HCT116 (cell line): Measurements from ENCODE around the gene TUBA3D. TPM values are rescaled to one million over a fixed set of nuclear protein-coding genes. Genes with fewer than 3 reads are reported as not detected.
"Not testable (repeated sequence)": the region's sequence is repeated elsewhere in the genome, so short reads cannot be mapped to it uniquely, and the experiment has no call there.

Source experiments
- ATAC-seq: fragments of 200-7000 bp; cut with Tn5 transposase; 2 replicates; pipeline ENCODE4 v1.9.1; 2020; ENCODE audit warnings: mild to moderate bottlenecking, moderate library complexity
- BruUV-seq: library from RNA; stranded (reverse); fragments of 400-500 nt; replicated peaks from 2 replicates; lab custom pipeline; 2021; lab: Mats Ljungman, UMichigan
- CTCF ChIA-PET: fragments of 300-600 bp; sonication (Branson Sonifier 250); formaldehyde crosslinking; loops from one replicate; lab custom pipeline; 2021; ENCODE audit warnings: antibody characterized with exemption; lab: Charles Lee
- POLR2A ChIA-PET: fragments of 300-600, 350-600 bp; sonication (Branson Sonifier 250); formaldehyde crosslinking; loops from one replicate; lab custom pipeline; 2021; ENCODE audit warnings: antibody characterized with exemption; lab: Charles Lee
- RAD21 ChIA-PET, 2 experiments: fragments of 300-600 bp; sonication (Branson Sonifier 250); formaldehyde crosslinking; loops; one replicate each; lab custom pipeline; 2023; ENCODE audit warnings: low total read pairs in 2 of 2; ENCODE audit not compliant: uncharacterized antibody in 2 of 2, unreplicated experiment in 2 of 2, low non-redundant PET in 1 of 2; lab: Charles Lee
- DNase-seq: peaks from one replicate; pipeline ENCODE4 v3.0.0-alpha.2; 2010; ENCODE audit warnings: low read depth, low spot score
- H2AFZ ChIP-seq: fragments of 200-600 bp; shearing (Covaris generic), sonication (generic); 2 replicates; pipeline ENCODE4 v1.6.1; 2017; ENCODE audit warnings: low read depth, mixed run types, mixed read lengths, antibody characterized with exemption, low read length; ENCODE audit not compliant: poor library complexity, severe bottlenecking
- H3K27ac ChIP-seq: 2 replicates; pipeline ENCODE4 v1.5.1; 2012; ENCODE audit warnings: low read depth, low read length
- H3K27me3 ChIP-seq: fragments of 200-600 bp; sonication (generic); 2 replicates; pipeline ENCODE4 v1.6.1; 2016; ENCODE audit warnings: mixed run types, low read length, mixed read lengths; ENCODE audit not compliant: insufficient read depth
- H3K36me3 ChIP-seq, 2 experiments: fragments of 200-500 bp in 1 of 2; fragments of 200-600 bp in 1 of 2; sonication (Bioruptor generic) in 1 of 2; sonication (generic) in 1 of 2; 2 replicates each; pipeline versions ENCODE4 v1.5.1 to v1.6.1; 2014 to 2016; ENCODE audit warnings: low read length in 2 of 2, inconsistent platforms in 1 of 2, mixed read lengths in 1 of 2, mixed run types in 1 of 2; ENCODE audit not compliant: insufficient read depth in 2 of 2, control insufficient read depth in 1 of 2
- H3K4me1 ChIP-seq, 2 experiments: fragments of 200-600 bp in 1 of 2; sonication (generic) in 1 of 2; 2 replicates each; pipeline versions ENCODE4 v1.5.1 to v1.6.1; 2012 to 2017; ENCODE audit warnings: low read length in 2 of 2, inconsistent platforms in 1 of 2, mild to moderate bottlenecking in 1 of 2, mixed read lengths in 1 of 2, mixed run types in 1 of 2, moderate library complexity in 1 of 2; ENCODE audit not compliant: insufficient read depth in 2 of 2, control insufficient read depth in 1 of 2
- H3K4me2 ChIP-seq: fragments of 200-600 bp; sonication (generic); 2 replicates; pipeline ENCODE4 v1.6.1; 2017; ENCODE audit warnings: mixed run types, low read length, mixed read lengths
- H3K4me3 ChIP-seq, 2 experiments: fragments of 200-600 bp in 1 of 2; sonication (generic) in 1 of 2; replicated peaks in 1 of 2; 2 replicates each; pipeline ENCODE4 v1.5.1; 2011 to 2016; ENCODE audit warnings: low read length in 2 of 2, control low read depth in 1 of 2, low read depth in 1 of 2, mild to moderate bottlenecking in 1 of 2, mixed read lengths in 1 of 2, mixed run types in 1 of 2
- H3K79me2 ChIP-seq: fragments of 200-600 bp; sonication (generic); 2 replicates; pipeline ENCODE4 v1.6.1; 2017; ENCODE audit warnings: mild to moderate bottlenecking, mixed run types, low read length, moderate library complexity, mixed read lengths; ENCODE audit not compliant: insufficient read depth
- H3K9ac ChIP-seq: fragments of 200-600 bp; sonication (generic); 2 replicates; pipeline ENCODE4 v1.6.1; 2016; ENCODE audit warnings: low read length, mixed read lengths
- H3K9me2 ChIP-seq: fragments of 200-600 bp; sonication (generic), shearing (Covaris generic); 2 replicates; pipeline ENCODE4 v1.6.1; 2017; ENCODE audit warnings: mixed run types, mild to moderate bottlenecking, moderate library complexity; ENCODE audit not compliant: insufficient read depth
- H3K9me3 ChIP-seq, 2 experiments: fragments of 200-500 bp in 1 of 2; fragments of 200-600 bp in 1 of 2; sonication (Bioruptor generic) in 1 of 2; sonication (generic) in 1 of 2; 2 replicates each; pipeline ENCODE4 v1.6.1; 2014 to 2017; ENCODE audit warnings: low read length in 2 of 2, mixed read lengths in 2 of 2, inconsistent platforms in 1 of 2, low read depth in 1 of 2, mild to moderate bottlenecking in 1 of 2, mixed run types in 1 of 2, moderate library complexity in 1 of 2; ENCODE audit not compliant: control insufficient read depth in 1 of 2, insufficient read depth in 1 of 2
- H4K20me1 ChIP-seq: fragments of 200-600 bp; sonication (generic), shearing (Covaris generic); 2 replicates; pipeline ENCODE4 v1.6.1; 2017; ENCODE audit warnings: mixed run types, mild to moderate bottlenecking, moderate library complexity; ENCODE audit not compliant: insufficient read depth
- SIN3A ChIP-seq: IDR thresholded peaks from 2 replicates; pipeline ENCODE4 v1.6.1; 2012; ENCODE audit warnings: low read depth
- intact Hi-C: fragments of 100-400 bp; cut with micrococcal nuclease; formaldehyde crosslinking; loops from 2 replicates; pipeline ENCODE4 v1.10.0; 2022
- total RNA-seq: library from RNA; stranded (reverse); gene quantifications from one replicate; pipeline ENCODE4 v1.2.1, GENCODE V29; 2021; ENCODE audit not compliant: unreplicated experiment

TUBA3D gene
- total RNA-seq, 1 experiment from 2014 or later, result not detected

DNA sequence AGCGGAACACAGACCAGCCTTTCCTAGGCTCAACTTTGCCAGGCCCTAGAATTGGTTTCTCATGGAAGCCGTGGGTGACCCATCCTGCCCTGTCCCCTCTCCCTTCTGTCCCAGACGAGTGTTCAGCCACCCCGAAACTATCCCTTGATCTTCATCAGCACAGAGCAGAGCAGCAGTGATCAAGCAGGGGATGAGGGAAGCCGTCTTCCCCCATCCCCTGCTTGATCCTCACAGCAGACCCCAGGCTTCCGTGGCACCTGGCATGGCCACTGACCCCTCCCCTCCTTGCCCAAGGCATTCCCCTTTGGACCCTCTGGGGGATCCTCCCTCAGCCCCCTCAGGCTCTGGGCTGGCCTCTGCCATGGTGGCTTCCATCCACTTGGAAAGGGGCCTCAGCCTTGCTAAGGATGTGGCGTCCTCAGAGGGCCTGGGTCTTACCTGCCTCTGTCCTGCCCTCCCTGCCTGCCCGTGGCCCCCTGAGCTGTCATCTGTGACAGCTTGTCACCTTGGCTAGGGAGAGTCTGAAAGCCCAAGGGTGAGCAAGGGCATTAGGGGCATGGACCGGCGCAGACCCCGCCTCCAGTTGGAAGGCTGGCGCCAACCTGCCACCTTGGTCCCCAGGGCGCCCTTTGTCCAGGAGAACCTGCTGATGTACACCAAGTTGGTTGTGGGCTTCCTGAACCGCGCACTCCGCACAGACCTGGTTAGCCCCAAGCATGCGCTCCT, 41.4 kb downstream of the TUBA3D start (continued):
- no peak for TF ChIP-seq SIN3A

DNA sequence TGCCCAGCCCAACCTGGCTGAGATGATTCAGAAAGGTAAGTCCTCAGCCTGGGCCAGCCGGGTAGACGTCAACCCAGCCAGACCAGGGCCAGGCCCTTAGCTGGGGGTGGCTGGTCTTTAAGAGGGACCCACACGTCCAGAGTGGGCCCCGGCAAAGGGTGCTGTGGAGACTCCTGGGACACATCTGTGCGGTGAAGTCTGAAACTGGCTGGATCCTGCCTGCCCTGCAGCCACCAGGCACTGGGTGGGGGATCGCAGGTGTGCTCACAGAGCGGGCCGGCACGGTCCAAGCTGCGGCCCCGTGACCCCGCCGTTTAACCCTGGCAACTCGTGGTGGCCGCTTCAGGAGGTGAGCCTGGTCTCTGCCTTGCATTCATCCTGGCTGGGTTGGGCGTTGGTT, 41.9 kb downstream of the TUBA3D start:
- H3K4me3 ChIP-seq, RAD21 ChIA-PET, BruUV-seq, H4K20me1 ChIP-seq, ATAC-seq, H3K9ac ChIP-seq, H3K4me2 ChIP-seq, intact Hi-C loops, CTCF ChIA-PET, DNase-seq, H2AFZ ChIP-seq, H3K9me3 ChIP-seq, H3K27me3 ChIP-seq, H3K36me3 ChIP-seq, H3K27ac ChIP-seq, H3K79me2 ChIP-seq, H3K9me2 ChIP-seq, POLR2A ChIA-PET, H3K4me1 ChIP-seq: not testable (repeated sequence)

DNA sequence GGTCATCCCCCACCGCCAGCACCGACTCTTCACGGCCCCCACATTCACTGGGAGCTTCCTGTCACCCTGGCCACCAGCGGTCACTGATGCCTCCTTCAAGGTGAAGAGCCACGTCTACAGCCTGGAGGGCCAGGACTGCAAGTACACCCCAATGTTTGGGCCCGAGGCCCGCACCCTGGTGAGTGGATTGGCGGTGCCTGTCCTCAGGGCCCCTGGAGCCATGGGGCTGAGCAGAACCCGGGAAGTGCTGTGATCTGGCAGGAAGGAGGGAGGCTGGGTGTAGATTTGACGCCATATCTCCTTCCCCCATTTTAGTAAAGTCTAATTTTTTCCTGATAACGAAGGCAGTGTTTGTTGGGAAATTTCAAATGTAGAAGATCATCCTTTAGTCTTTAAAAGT, 42.6 kb downstream of the TUBA3D start:
- H3K9me2 ChIP-seq, intact Hi-C loops, BruUV-seq, H3K4me2 ChIP-seq, H3K27me3 ChIP-seq, H3K4me3 ChIP-seq, H3K36me3 ChIP-seq, H3K9ac ChIP-seq, H3K27ac ChIP-seq, RAD21 ChIA-PET, CTCF ChIA-PET, DNase-seq, H3K79me2 ChIP-seq, POLR2A ChIA-PET, ATAC-seq, H2AFZ ChIP-seq, H3K9me3 ChIP-seq, H3K4me1 ChIP-seq, H4K20me1 ChIP-seq: not testable (repeated sequence)
